ENCODE results near the gene SLC39A8. TPM values are rescaled to one million over a fixed set of nuclear protein-coding genes. Genes with fewer than 3 reads are reported as not detected.
"Not testable (repeated sequence)": the region's sequence is repeated elsewhere in the genome, so short reads cannot be mapped to it uniquely, and the experiment has no call there.

Gene SLC39A8
- total RNA-seq, result 66.0 TPM

DNA sequence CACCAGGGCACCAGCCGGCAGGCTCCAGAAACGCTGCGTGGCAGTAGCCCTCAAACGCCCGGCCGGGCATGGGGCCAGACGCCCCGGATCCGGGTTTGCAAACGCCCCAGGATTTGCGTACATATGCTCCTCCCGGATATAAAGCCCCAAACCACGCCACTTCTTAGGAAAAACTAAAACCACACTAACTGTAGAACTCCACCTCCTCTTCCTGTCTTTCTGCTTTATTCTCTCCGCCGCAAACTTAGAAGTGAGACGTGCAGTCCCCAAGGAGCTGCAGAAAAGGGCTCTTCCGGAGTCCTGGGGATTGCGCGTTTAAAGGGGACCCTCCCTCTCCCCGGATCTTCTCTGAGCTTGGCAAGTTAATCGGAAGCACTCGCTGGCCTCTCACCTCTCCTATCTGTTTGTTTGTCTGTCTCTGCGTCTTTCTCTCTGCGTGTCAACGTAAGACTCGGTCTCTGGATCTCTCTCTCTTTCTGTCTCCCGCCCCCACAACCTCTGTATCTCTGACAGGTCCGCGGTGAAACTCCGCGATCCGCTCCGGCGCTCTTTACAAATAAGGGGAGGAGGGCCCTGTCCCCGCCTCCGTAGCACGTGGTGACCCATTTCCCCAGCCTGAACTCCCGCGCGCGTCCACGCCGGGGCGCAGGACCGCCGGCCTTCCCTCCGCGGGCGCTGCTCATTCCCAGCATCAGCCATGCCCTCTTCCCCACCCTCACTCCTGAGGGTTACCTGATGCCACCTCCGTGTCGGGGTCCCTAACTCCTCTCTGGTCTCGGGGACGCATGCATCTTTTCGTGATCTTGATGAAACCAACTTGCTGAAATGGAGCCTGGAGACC lies at the start of gene SLC39A8:
SLC39A8 (minus strand) TSS at position 529 of the 841 bp plus-strand sequence. CDS start 820 bp downstream, outside the sequence.
- DNase-seq (ENCODE audit: low read depth in 2 of 3, low spot score in 2 of 3), result peak; percentile 77 to 94 (median 91)

DNA sequence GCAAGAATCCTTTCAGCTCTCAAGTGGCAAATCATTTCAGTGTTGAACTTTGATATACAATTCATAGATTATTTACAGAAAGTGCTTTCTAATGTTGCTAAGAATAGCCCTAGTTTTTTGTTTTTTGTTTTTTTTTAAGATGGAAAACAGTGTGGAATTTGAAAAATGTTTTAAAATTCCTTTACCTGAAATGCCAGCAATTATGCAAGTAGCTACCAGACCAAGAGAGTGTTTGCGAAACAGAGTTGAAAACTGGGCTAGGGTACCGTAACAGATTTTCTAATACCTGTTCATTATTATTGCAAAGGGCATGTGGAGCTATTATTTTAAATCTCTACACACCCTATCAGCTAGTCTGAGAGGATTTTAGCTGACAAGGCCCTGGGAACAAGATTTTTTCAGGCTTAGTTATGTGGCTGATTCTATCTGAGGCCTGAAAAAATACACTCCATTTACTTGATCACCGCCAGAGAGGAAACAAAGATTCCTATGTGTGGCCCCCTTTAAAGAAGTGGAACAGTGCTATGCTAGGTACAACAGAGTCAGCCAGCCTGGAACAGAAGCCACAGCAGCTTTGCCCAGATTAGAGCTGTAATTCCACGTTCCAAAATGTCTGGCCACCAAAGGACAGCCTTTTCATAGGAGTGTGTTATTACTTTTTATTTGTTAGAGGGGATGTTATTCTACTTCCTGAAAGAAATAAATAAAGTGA lies 46.9 kb upstream of the SLC39A8 start:
- no peak for DNase-seq (ENCODE audit: low read depth in 2 of 3, low spot score in 2 of 3)

DNA sequence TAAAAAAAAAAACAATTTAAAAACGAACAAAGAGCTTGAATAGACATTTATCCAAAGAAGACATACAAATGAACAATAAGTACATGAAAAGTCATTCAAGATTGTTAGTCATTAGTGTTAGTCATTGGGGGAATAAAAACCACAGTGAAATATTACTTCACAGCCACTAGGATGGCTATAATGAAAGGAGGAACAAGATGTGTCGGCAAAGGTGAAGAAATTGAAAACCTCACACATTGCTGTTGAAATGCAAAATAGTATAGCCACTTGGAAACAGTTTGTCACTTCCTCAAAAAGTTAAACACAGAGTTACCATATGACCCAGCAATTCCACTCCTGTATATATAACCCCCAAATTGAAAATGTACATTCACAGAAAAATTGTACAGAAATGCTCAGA lies 45.2 kb upstream of the SLC39A8 start:
- DNase-seq (ENCODE audit: low read depth in 2 of 3, low spot score in 2 of 3), result peak in 2 of 3 donors; percentile 47 to 82

GRCh38 chr4:102388611-102389010 lies 43.3 kb upstream of the SLC39A8 start:
- no peak for DNase-seq (ENCODE audit: low read depth in 2 of 3, low spot score in 2 of 3)

GRCh38 chr4:102387552-102388150 lies 42.4 kb upstream of the SLC39A8 start:
- DNase-seq (ENCODE audit: low read depth in 2 of 3, low spot score in 2 of 3), result no peak

DNA sequence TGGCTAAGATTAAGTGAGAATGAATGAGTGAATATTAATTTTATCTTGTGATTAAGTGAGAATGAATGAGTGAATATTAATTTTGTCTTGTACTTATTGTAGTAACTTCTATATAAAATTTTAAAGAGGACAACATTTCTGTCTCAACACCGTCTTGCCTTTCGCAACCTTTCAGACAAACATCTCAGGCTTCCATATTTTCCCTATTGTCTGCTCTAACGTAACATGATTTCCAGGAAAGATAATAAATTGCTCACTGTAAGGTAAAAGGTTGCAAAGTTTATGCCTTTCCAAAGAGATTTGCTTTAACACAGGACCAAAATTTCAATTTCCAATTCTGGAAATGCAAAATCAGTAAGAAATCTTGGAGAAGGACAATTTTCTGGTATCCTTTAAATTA lies 41.7 kb upstream of the SLC39A8 start:
- DNase-seq (ENCODE audit: low read depth in 2 of 3, low spot score in 2 of 3), result no peak

DNA sequence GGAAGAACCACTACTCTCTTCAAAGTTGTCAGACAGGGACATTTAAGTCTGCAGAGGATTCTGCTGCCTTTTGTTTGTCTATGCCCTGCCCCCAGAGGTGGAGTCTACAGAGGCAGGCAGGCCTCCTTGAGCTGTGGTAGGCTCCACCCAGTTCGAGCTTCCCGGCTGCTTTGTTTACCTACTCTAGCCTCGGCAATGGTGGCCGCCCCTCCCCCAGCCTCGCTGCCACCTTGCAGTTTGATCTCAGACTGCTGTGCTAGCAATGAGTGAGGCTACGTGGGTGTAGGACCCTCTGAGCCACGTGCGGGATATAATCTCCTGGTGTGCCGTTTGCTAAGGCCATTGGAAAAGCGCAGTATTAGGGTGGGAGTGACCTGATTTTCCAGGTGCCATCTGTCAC lies 35.0 kb upstream of the SLC39A8 start:
- not testable (repeated sequence) for DNase-seq (ENCODE audit: low read depth in 2 of 3, low spot score in 2 of 3)

DNA sequence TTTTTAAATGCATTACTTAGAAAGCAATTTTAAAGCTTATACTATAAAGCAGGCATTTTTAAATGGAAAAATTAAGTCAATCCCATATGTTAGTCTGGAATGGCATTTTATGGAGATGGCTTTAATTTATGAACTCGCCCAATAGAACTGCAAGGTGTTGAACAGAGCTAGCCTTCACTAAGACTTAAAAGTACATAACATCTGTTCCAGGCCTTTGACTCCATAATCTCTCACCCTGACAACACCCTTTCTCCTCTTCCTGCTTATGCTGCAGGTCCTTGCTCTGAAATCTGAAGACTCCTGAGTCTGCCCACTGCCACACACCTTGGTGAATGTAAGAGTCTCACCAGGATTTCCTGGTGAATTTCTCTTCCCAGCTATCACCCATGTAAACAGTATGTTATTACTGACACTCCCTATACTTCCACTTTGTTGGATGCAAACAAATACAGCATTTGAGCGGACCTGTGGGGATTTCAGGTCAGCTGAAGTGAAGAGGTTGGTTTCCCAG lies 17.7 kb upstream of the SLC39A8 start:
- no peak for DNase-seq (ENCODE audit: low read depth in 2 of 3, low spot score in 2 of 3)

- no peak for DNase-seq (ENCODE audit: low read depth in 2 of 3, low spot score in 2 of 3)
Measured at GRCh38 chr4:102358128-102358527, 12.8 kb upstream of the SLC39A8 start.

DNA sequence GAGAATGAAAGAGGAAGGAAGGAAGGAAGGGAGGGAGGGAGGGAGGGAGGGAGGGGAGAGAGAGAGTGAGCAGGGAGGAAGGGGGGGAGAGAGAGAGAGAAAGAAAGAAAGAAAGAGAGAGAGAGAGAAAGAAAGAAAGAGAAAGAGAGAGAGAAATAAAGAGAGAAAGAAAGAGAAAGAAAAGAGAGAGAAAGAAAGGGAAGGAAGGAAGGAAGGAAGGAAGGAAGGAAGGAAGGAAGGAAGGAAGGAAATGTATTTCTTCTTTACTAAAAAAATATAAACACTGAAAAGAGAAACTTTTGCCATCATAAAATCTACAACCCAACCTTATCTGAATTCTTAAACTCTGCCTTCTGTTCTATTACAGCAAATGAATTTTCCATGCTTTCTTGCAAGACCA lies 12.4 kb upstream of the SLC39A8 start:
- DNase-seq (ENCODE audit: low read depth in 2 of 3, low spot score in 2 of 3), result not testable (repeated sequence)

- no peak for DNase-seq (ENCODE audit: low read depth in 2 of 3, low spot score in 2 of 3)
Measured at GRCh38 chr4:102356562-102357202, 11.4 kb upstream of the SLC39A8 start.

GRCh38 chr4:102355748-102356147 lies 10.5 kb upstream of the SLC39A8 start:
- no peak for DNase-seq (ENCODE audit: low read depth in 2 of 3, low spot score in 2 of 3)

DNA sequence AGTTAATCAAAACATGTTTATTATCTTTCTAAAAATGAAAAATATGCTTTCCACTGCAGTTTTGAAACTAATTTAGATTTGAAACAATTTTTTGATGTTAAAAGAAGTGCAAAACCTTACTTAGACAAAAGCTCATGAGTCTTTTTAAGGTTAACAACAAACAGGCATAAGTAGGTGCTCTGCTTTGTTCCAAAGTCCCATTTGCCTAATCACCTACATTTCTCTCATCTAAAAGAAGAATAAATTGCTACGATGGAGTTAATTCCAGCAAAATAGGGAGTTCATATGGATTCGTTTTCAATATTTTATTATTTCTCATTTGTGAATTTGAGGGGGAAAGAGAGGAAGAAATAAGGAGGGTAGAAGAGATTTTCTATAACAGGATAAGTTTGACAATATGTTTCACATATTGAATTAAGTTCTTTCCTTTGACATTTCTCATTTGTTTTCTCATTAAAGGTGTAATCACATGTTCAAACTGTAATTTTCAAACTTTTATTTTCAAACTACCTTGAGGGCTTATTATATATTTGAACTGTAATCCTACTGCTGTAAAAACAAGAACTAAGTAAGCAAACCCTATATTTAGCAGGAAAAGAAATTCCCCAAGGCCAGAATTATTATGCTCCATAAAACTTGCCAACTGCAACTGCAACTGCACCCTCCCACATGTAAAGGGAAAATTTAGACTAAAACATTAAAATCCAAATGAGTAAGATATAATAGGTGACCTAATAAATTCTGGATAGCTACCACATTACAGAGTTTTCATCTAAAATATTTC lies 9.6 kb upstream of the SLC39A8 start:
- no peak for DNase-seq (ENCODE audit: low read depth in 2 of 3, low spot score in 2 of 3)

- DNase-seq (ENCODE audit: low read depth in 2 of 3, low spot score in 2 of 3), result no peak
Measured at GRCh38 chr4:102352781-102353180, 7.5 kb upstream of the SLC39A8 start.

DNA sequence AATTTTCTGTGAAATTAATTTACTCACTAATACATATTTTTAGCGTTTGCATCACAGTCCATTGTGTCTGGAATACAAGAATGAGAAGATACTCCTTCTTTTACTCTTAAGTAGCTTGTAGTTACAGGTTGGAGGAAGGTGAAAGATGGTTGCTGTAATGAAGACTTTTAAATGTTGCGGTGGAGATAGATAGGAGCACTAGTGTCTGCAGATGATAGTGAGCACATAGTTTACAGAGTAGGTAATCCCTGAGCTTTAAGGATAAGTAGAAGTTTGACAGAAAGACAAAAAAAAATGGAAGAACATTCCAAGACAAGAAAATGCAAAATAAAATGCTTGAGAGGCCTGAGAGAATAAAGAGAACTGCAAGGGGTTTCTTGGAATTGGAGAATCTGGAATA lies 5.4 kb upstream of the SLC39A8 start:
- DNase-seq (ENCODE audit: low read depth in 2 of 3, low spot score in 2 of 3), result no peak

- no peak for DNase-seq (ENCODE audit: low read depth in 2 of 3, low spot score in 2 of 3)
Measured at GRCh38 chr4:102348701-102349100, 3.4 kb upstream of the SLC39A8 start.

- no peak for DNase-seq (ENCODE audit: low read depth in 2 of 3, low spot score in 2 of 3)
Measured at GRCh38 chr4:102345795-102346100, 466 bp upstream of the SLC39A8 start.

GRCh38 chr4:102344520-102344953 lies 745 bp downstream of the SLC39A8 start:
- peak; percentile 67 to 77 (median 75) for DNase-seq (ENCODE audit: low read depth in 2 of 3, low spot score in 2 of 3)

- peak in 2 of 3 donors; percentile 80 to 95 for DNase-seq (ENCODE audit: low read depth in 2 of 3, low spot score in 2 of 3)
Measured at GRCh38 chr4:102343964-102344519, 1.2 kb downstream of the SLC39A8 start.

Measured in hematopoietic multipotent progenitor cell (in vitro differentiated cells).